CD14-positive monocyte (primary cell): Measurements from ENCODE around the gene MSRB3. TPM values are rescaled to one million over a fixed set of nuclear protein-coding genes. Genes with fewer than 3 reads are reported as not detected.
A peak's percentile ranks its signal among the peaks of the same experiment; 100 is the strongest.

ENCODE experiments used
- DNase-seq, 3 donors: peaks; one replicate each; pipeline ENCODE4 v3.0.0-alpha.2; 2011 to 2022
- H2AFZ ChIP-seq: 2 replicates; pipeline ENCODE4 v1.6.0; 2012; ENCODE audit warnings: mild to moderate bottlenecking, low read depth, low read length, inconsistent platforms; ENCODE audit not compliant: insufficient read depth, poor library complexity, severe bottlenecking
- H3K27ac ChIP-seq, 2 donors: 1 replicate in 1 of 2; 2 replicates in 1 of 2; pipeline ENCODE4 v1.5.1; 2012 to 2013; ENCODE audit warnings: low read length in 2 of 2, control low read depth in 1 of 2, inconsistent platforms in 1 of 2, low read depth in 1 of 2, mild to moderate bottlenecking in 1 of 2
- H3K27me3 ChIP-seq, 2 donors: one replicate each; pipeline versions ENCODE4 v1.6.0 to v1.6.1; 2011 to 2013; ENCODE audit warnings: low read length in 2 of 2; ENCODE audit not compliant: control insufficient read depth in 2 of 2, insufficient read depth in 2 of 2
- H3K36me3 ChIP-seq, 2 donors: replicated peaks in 1 of 2; 1 replicate in 1 of 2; 2 replicates in 1 of 2; pipeline versions ENCODE4 v1.5.1 to v1.6.1; 2012 to 2013; ENCODE audit warnings: low read length in 2 of 2, control low read depth in 1 of 2, inconsistent platforms in 1 of 2, mild to moderate bottlenecking in 1 of 2; ENCODE audit not compliant: insufficient read depth in 2 of 2, control insufficient read depth in 1 of 2
- H3K4me1 ChIP-seq, 2 donors: 1 replicate in 1 of 2; 2 replicates in 1 of 2; pipeline versions ENCODE4 v1.5.1 to v1.6.1; 2012 to 2013; ENCODE audit warnings: low read length in 2 of 2, control low read depth in 1 of 2, inconsistent platforms in 1 of 2, mild to moderate bottlenecking in 1 of 2, moderate library complexity in 1 of 2; ENCODE audit not compliant: insufficient read depth in 2 of 2, control insufficient read depth in 1 of 2
- H3K4me2 ChIP-seq: replicated peaks from 2 replicates; pipeline ENCODE3; 2012; ENCODE audit warnings: low read length, moderate library complexity, mild to moderate bottlenecking; ENCODE audit not compliant: poor library complexity, severe bottlenecking; ENCODE audit errors: extremely low read depth
- H3K4me3 ChIP-seq, 3 experiments: fragments of 200-600 bp in 1 of 3; sonication (generic) in 1 of 3; replicated peaks in 1 of 3; 1 replicate in 2 of 3; 2 replicates in 1 of 3; pipeline ENCODE4 v1.5.1; 2011 to 2013; ENCODE audit warnings: low read length in 3 of 3, mild to moderate bottlenecking in 3 of 3, control low read depth in 2 of 3, low read depth in 2 of 3, inconsistent platforms in 1 of 3, moderate library complexity in 1 of 3
- H3K79me2 ChIP-seq: 2 replicates; pipeline ENCODE4 v1.6.0; 2012; ENCODE audit warnings: mild to moderate bottlenecking, control low read depth, inconsistent platforms, low read length, moderate library complexity; ENCODE audit not compliant: insufficient read depth
- H3K9ac ChIP-seq: 2 replicates; pipeline ENCODE4 v1.6.0; 2017; ENCODE audit warnings: low read length, mild to moderate bottlenecking; ENCODE audit not compliant: insufficient read depth, poor library complexity, severe bottlenecking
- H3K9me3 ChIP-seq, 2 donors: replicated peaks in 1 of 2; 1 replicate in 1 of 2; 2 replicates in 1 of 2; pipeline versions ENCODE4 v1.5.1 to v1.6.1; 2012 to 2013; ENCODE audit warnings: low read length in 2 of 2, control low read depth in 1 of 2; ENCODE audit not compliant: control insufficient read depth in 1 of 2, insufficient read depth in 1 of 2
- H4K20me1 ChIP-seq: 2 replicates; pipeline ENCODE4 v1.6.0; 2012; ENCODE audit warnings: mild to moderate bottlenecking, low read length, control low read depth, moderate library complexity; ENCODE audit not compliant: insufficient read depth
- H3K27ac Mint-ChIP-seq, 7 donors: one replicate each; pipeline ENCODE4 v1.8.0; 2020; ENCODE audit warnings: mild to moderate bottlenecking in 7 of 7, mixed read lengths in 7 of 7, moderate library complexity in 6 of 7, inconsistent platforms in 2 of 7
- H3K27me3 Mint-ChIP-seq, 3 donors: one replicate each; pipeline ENCODE4 v1.8.0; 2021 to 2022; ENCODE audit warnings: low read depth in 3 of 3, mild to moderate bottlenecking in 3 of 3, mixed read lengths in 3 of 3, moderate library complexity in 3 of 3, inconsistent platforms in 1 of 3
- H3K36me3 Mint-ChIP-seq, 2 donors: one replicate each; pipeline ENCODE4 v1.8.0; 2020; ENCODE audit warnings: mixed read lengths in 2 of 2, inconsistent platforms in 1 of 2, mild to moderate bottlenecking in 1 of 2
- H3K4me1 Mint-ChIP-seq: one replicate; pipeline ENCODE4 v1.8.0; 2020; ENCODE audit warnings: mild to moderate bottlenecking, mixed read lengths
- H3K4me3 Mint-ChIP-seq, 2 donors: one replicate each; pipeline ENCODE4 v1.8.0; 2020; ENCODE audit warnings: mild to moderate bottlenecking in 2 of 2, mixed read lengths in 2 of 2, moderate library complexity in 1 of 2
- H3K9me3 Mint-ChIP-seq, 7 donors: one replicate each; pipeline ENCODE4 v1.8.0; 2020 to 2022; ENCODE audit warnings: mixed read lengths in 7 of 7, mild to moderate bottlenecking in 6 of 7, moderate library complexity in 6 of 7, inconsistent platforms in 2 of 7
- CTCF ChIP-seq: fragments of 200-600 bp; IDR thresholded peaks from one replicate; pipeline ENCODE4 v1.8.0; 2022; ENCODE audit warnings: antibody characterized with exemption, mild to moderate bottlenecking
- WGBS: methylation state at CpG from one replicate; pipeline ENCODE4 v1.1.5; 2013; ENCODE audit warnings: missing lambda C conversion rate; ENCODE audit not compliant: insufficient coverage; 5-methylcytosine and 5-hydroxymethylcytosine counted together
- intact Hi-C, 2 donors: fragments of 100-400 bp; cut with micrococcal nuclease; formaldehyde crosslinking; loops; one replicate each; pipeline versions ENCODE4 v1.15.0 to v1.15.1; 2023
- polyA plus RNA-seq, 3 donors: library from polyadenylated mRNA; depleted of rRNA in 1 of 3; unstranded in 2 of 3; stranded (reverse) in 1 of 3; fragments of 300-500 nt in 2 of 3; fragments of >200 nt in 1 of 3; fragmentation: Illumina TruSeq in 2 of 3; gene quantifications; 1 replicate in 2 of 3; 2 replicates in 1 of 3; pipeline ENCODE4 v1.2.3, GENCODE V29; 2012 to 2021

MSRB3 gene
- polyA plus RNA-seq, 3 donors = 0.25 to 1.1 (median 1.0) TPM

- no peak overlapping the region for H3K27ac ChIP-seq
- Mint-ChIP-seq H3K9me3 (no peaks in the 10 kb centered on the region), H3K27me3 (no peaks in the 10 kb centered on the region), H3K4me3 (no peak overlapping the region), H3K36me3 (no peaks in the 10 kb centered on the region), H3K27ac (peak overlapping the region in 1 of 7 donors; percentile 16), H3K4me1 (peaks cover 14% of the 10 kb centered on the region)
- no peaks in the 10 kb centered on the region for H3K27me3 ChIP-seq
- H3K4me2 ChIP-seq = no peak overlapping the region
- intact Hi-C loops = no loop called here
- no peaks in the 10 kb centered on the region for H4K20me1 ChIP-seq
- H3K9ac ChIP-seq = no peak overlapping the region
- H2AFZ ChIP-seq = peak overlapping the region; percentile 37
- no peaks in the 10 kb centered on the region for H3K9me3 ChIP-seq
- TF ChIP-seq CTCF = no peak
- H3K79me2 ChIP-seq = peaks cover 63% of the 10 kb centered on the region
- no peak overlapping the region for H3K4me3 ChIP-seq
- WGBS = 0% methylated on average over 2 of the region's 2 CpGs
- H3K36me3 ChIP-seq = no peaks in the 10 kb centered on the region
- DNase-seq = no peak
- peaks cover 5 to 12% of the 10 kb centered on the region in 2 donors for H3K4me1 ChIP-seq
Observed at GRCh38 chr12:65287426-65287825, 8.9 kb downstream of the MSRB3 start.

- Mint-ChIP-seq H3K36me3 (no peaks in the 10 kb centered on the region), H3K4me1 (peaks cover 15% of the 10 kb centered on the region), H3K9me3 (no peaks in the 10 kb centered on the region), H3K4me3 (no peak overlapping the region), H3K27me3 (peaks cover 0 to 3% (median 0%) of the 10 kb centered on the region in 3 donors), H3K27ac (no peak overlapping the region)
- Histone ChIP-seq H3K27ac (no peak overlapping the region), H3K79me2 (peaks cover 32% of the 10 kb centered on the region), H3K36me3 (no peaks in the 10 kb centered on the region), H3K4me1 (peaks cover 5 to 6% of the 10 kb centered on the region in 2 donors), H3K4me3 (no peak overlapping the region), H3K9ac (no peak overlapping the region), H2AFZ (no peak overlapping the region), H3K9me3 (no peaks in the 10 kb centered on the region), H4K20me1 (no peaks in the 10 kb centered on the region), H3K4me2 (no peak overlapping the region), H3K27me3 (no peaks in the 10 kb centered on the region)
- DNase-seq = no peak
- WGBS = 80% methylated on average over 2 of the region's 2 CpGs
- intact Hi-C loops = no loop called here
- TF ChIP-seq CTCF = no peak
Observed at GRCh38 chr12:65292241-65292640, 13.8 kb downstream of the MSRB3 start.
